ENCODE measurements around the gene NFYB. TPM values are rescaled to one million over a fixed set of nuclear protein-coding genes. Genes with fewer than 3 reads are reported as not detected.

NFYB gene
- total and polyA plus RNA-seq, 2 donors (not counting 3 experiments of a cell fraction or from before 2014, with no cell fraction given) = 10.2 to 23.3 TPM

DNA sequence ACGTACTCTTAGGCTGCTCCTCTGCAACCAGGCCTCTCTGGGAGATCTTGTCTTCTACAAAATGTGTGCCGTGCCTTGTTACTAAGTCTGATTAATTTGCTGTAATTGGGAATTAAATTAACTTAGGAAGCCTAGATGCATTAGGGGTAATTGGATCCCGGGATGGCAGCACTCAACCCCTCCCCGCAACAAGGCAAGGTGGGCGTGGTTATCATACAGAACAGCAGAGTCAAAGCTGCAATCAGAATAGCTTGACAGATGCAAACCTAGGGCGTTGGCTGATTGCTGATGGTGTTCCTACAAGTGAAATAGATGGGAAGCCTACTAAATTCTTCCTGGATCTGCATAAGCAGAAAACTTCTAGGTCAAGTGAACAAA is 34.5 kb upstream of the NFYB start:
- intact Hi-C loops (cut with micrococcal nuclease) = no loop called here

More for the DNA sequence above, 34.5 kb upstream of the NFYB start:
- no peaks in the 10 kb centered on the region for H3K9me3 ChIP-seq (replicated peaks; ENCODE audit: control insufficient read depth, insufficient read depth, low read length)
- H2AFZ ChIP-seq (ENCODE audit: low read depth, low read length) = no peak overlapping the region
- no peak overlapping the region for H3K4me2 ChIP-seq (ENCODE audit: insufficient read depth, low read length)
- TF ChIP-seq POLR2A (IDR thresholded peaks at IDR 0.05; ENCODE audit: low read depth, low read length) = no peak
- TF ChIP-seq POLR2AphosphoS5 (IDR thresholded peaks at IDR 0.05; ENCODE audit: insufficient read depth, low read depth, low read length) = no peak
- TF ChIP-seq FOS (IDR thresholded peaks at IDR 0.05; ENCODE audit: borderline replicate concordance, insufficient read depth, low read length) = no peak
- TF ChIP-seq JUN (IDR thresholded peaks at IDR 0.05; ENCODE audit: borderline replicate concordance, insufficient read depth, insufficient read length, low read depth) = no peak
- TF ChIP-seq MYC (IDR thresholded peaks at IDR 0.05; ENCODE audit: low read depth, low read length) = no peak
- TF ChIP-seq, protein P1, sequence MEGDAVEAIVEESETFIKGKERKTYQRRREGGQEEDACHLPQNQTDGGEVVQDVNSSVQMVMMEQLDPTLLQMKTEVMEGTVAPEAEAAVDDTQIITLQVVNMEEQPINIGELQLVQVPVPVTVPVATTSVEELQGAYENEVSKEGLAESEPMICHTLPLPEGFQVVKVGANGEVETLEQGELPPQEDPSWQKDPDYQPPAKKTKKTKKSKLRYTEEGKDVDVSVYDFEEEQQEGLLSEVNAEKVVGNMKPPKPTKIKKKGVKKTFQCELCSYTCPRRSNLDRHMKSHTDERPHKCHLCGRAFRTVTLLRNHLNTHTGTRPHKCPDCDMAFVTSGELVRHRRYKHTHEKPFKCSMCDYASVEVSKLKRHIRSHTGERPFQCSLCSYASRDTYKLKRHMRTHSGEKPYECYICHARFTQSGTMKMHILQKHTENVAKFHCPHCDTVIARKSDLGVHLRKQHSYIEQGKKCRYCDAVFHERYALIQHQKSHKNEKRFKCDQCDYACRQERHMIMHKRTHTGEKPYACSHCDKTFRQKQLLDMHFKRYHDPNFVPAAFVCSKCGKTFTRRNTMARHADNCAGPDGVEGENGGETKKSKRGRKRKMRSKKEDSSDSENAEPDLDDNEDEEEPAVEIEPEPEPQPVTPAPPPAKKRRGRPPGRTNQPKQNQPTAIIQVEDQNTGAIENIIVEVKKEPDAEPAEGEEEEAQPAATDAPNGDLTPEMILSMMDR (IDR thresholded peaks at IDR 0.05; ENCODE audit: extremely low read depth in 1 of 2, insufficient read depth in 1 of 2, low read depth in 1 of 2, low read length in 2 of 2) = no peak
- TF ChIP-seq GATA2 (IDR thresholded peaks at IDR 0.05; ENCODE audit: insufficient read depth, insufficient read length, low read depth, low read length) = no peak
- no peak for TF ChIP-seq EZH2 (IDR thresholded peaks at IDR 0.05; ENCODE audit: borderline replicate concordance, low read depth, low read length, severe bottlenecking)
- TF ChIP-seq, protein P2, sequence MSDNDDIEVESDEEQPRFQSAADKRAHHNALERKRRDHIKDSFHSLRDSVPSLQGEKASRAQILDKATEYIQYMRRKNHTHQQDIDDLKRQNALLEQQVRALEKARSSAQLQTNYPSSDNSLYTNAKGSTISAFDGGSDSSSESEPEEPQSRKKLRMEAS (IDR thresholded peaks at IDR 0.05; ENCODE audit: insufficient read depth, insufficient read length) = no peak
- no TSS peak for BruUV-seq (replicated peaks)
- ChIA-PET POLR2A (no interaction called here), CTCF (no interaction called here)
- no peak for DNase-seq (ENCODE audit: low read depth, low spot score)
- H3K4me1 ChIP-seq (ENCODE audit: control insufficient read depth, extremely low read depth, insufficient read depth, low read length) = no peaks in the 10 kb centered on the region
- no peaks in the 10 kb centered on the region for H3K27me3 ChIP-seq (ENCODE audit: control insufficient read depth in 2 of 2, insufficient read depth in 2 of 2, low read length in 2 of 2)
- no peak for FAIRE-seq
- no peaks in the 10 kb centered on the region for H3K79me2 ChIP-seq (ENCODE audit: control insufficient read depth, insufficient read depth, low read length)
- H3K36me3 ChIP-seq (ENCODE audit: control insufficient read depth in 2 of 2, extremely low read depth in 1 of 2, insufficient read depth in 2 of 2, low read length in 2 of 2) = no peaks in the 10 kb centered on the region
- H3K4me3 ChIP-seq (replicated peaks in 1 of 3; ENCODE audit: insufficient read depth in 1 of 3, low read depth in 1 of 3, low read length in 3 of 3) = no peak overlapping the region
- dilution Hi-C loops (cut with MboI; ENCODE audit: extremely low pct_ligation_motif_present, low sequenced_read_pairs) = no loop called here
- no peaks in the 10 kb centered on the region for H3K9me1 ChIP-seq (replicated peaks; ENCODE audit: control insufficient read depth, extremely low read depth, insufficient read depth, low read length)
- no peaks in the 10 kb centered on the region for H4K20me1 ChIP-seq (replicated peaks; ENCODE audit: control insufficient read depth, extremely low read depth, insufficient read depth, low read length)
- no peak overlapping the region for H3K9ac ChIP-seq (replicated peaks; ENCODE audit: extremely low read depth, insufficient read depth, low read length)
- no peak overlapping the region for H3K27ac ChIP-seq (ENCODE audit: insufficient read depth, low read depth, low read length)

Data from endothelial cell of umbilical vein (primary cell).